Measurements from ENCODE around the gene ARHGAP31. TPM values are rescaled to one million over a fixed set of nuclear protein-coding genes. Genes with fewer than 3 reads are reported as not detected.

Gene ARHGAP31
- total and polyA plus RNA-seq, 8 donors = 31.5 to 70.3 (median 42.3) TPM

DNA sequence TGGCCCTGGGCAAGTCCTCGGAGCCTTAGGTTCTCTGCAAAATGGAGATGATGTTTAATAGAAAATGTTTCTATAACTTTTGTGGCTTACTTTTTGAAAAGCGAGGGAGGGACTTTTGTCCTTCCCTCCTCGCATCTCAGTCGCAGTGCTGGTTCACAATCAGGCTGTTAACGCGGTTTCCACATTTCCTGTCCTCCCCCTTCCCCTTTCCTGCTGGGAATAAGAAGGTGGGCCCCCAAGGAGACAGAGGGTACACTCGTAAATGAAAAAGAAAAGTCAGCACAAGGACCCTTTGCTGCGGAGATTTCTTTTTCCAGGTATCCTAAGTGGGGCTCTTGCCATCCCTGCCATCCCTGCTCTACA, 29.5 kb downstream of the ARHGAP31 start:
- no peak for ATAC-seq
- intact Hi-C loops (cut with DNase I) = no loop called here
- no peaks in the 10 kb centered on the region for H3K9me3 ChIP-seq
- TF ChIP-seq, protein P1, sequence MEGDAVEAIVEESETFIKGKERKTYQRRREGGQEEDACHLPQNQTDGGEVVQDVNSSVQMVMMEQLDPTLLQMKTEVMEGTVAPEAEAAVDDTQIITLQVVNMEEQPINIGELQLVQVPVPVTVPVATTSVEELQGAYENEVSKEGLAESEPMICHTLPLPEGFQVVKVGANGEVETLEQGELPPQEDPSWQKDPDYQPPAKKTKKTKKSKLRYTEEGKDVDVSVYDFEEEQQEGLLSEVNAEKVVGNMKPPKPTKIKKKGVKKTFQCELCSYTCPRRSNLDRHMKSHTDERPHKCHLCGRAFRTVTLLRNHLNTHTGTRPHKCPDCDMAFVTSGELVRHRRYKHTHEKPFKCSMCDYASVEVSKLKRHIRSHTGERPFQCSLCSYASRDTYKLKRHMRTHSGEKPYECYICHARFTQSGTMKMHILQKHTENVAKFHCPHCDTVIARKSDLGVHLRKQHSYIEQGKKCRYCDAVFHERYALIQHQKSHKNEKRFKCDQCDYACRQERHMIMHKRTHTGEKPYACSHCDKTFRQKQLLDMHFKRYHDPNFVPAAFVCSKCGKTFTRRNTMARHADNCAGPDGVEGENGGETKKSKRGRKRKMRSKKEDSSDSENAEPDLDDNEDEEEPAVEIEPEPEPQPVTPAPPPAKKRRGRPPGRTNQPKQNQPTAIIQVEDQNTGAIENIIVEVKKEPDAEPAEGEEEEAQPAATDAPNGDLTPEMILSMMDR (IDR thresholded peaks at IDR 0.05) = no peak
- peak overlapping the region in 1 of 2 donors; percentile 65 for H3K4me3 ChIP-seq
- DNase-seq = no peak
- peaks cover 13 to 83% of the 10 kb centered on the region in 2 donors for H3K4me1 ChIP-seq
- H3K27ac ChIP-seq = peak overlapping the region; percentile 96 to 97
- H3K27me3 ChIP-seq = no peaks in the 10 kb centered on the region
- no peaks in the 10 kb centered on the region for H3K36me3 ChIP-seq

DNA sequence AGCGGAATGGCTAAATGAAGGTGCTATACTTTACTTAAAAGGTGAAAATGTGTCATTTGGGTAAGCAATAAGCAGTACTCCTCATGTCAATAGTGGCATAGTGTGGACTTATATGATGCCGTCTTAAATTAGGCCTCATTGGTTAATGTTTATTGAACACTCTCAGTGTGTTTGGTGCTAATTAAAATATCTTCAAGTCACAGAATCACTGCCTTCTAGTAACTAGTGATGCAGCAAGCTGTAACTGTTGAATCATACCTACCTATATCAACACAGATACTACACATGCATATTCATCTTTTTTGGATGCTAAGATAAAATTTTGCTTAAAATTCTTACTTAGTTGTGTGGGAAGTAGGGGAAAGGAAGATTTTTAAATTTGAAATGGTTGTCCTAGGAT, 30.7 kb downstream of the ARHGAP31 start:
- Histone ChIP-seq H3K9me3 (no peaks in the 10 kb centered on the region), H3K36me3 (no peaks in the 10 kb centered on the region), H3K27ac (peak overlapping the region in 1 of 2 donors; percentile 97), H3K4me3 (no peak overlapping the region), H3K27me3 (no peaks in the 10 kb centered on the region), H3K4me1 (peaks cover 17 to 79% of the 10 kb centered on the region in 2 donors)
- ATAC-seq (no peak), DNase-seq (no peak)
- TF ChIP-seq, protein P1 (IDR thresholded peaks at IDR 0.05) = no peak
- intact Hi-C loops (cut with DNase I) = no loop called here

- intact Hi-C loops (cut with DNase I) = no loop called here
- TF ChIP-seq, protein P1 (IDR thresholded peaks at IDR 0.05) = no peak
- Histone ChIP-seq H3K4me3 (no peak overlapping the region), H3K4me1 (peaks cover 14 to 72% of the 10 kb centered on the region in 2 donors), H3K27ac (no peak overlapping the region), H3K27me3 (no peaks in the 10 kb centered on the region), H3K36me3 (peaks cover 0 to 4% of the 10 kb centered on the region in 2 donors), H3K9me3 (no peaks in the 10 kb centered on the region)
- ATAC-seq (no peak), DNase-seq (no peak)
These were observed 32.8 kb downstream of the ARHGAP31 start for GRCh38 chr3:119326976-119327375.

- Histone ChIP-seq H3K9me3 (no peaks in the 10 kb centered on the region), H3K27ac (no peak overlapping the region), H3K36me3 (peaks cover 0 to 4% of the 10 kb centered on the region in 2 donors), H3K4me1 (peaks cover 4 to 59% of the 10 kb centered on the region in 2 donors), H3K27me3 (no peaks in the 10 kb centered on the region), H3K4me3 (no peak overlapping the region)
- intact Hi-C loops (cut with DNase I) = no loop called here
- TF ChIP-seq, protein P1 (IDR thresholded peaks at IDR 0.05) = no peak
- ATAC-seq (no peak), DNase-seq (no peak)
These were observed 35.4 kb downstream of the ARHGAP31 start for GRCh38 chr3:119329551-119329950.

GRCh38 chr3:119330181-119330580, 36.0 kb downstream of the ARHGAP31 start:
- no peak for DNase-seq
- Histone ChIP-seq H3K36me3 (peaks cover 0 to 4% of the 10 kb centered on the region in 2 donors), H3K27me3 (no peaks in the 10 kb centered on the region), H3K9me3 (no peaks in the 10 kb centered on the region), H3K4me1 (peaks cover 4 to 53% of the 10 kb centered on the region in 2 donors), H3K27ac (no peak overlapping the region), H3K4me3 (no peak overlapping the region)
- intact Hi-C loops (cut with DNase I) = no loop called here
- ATAC-seq = no peak
- TF ChIP-seq, protein P1 (IDR thresholded peaks at IDR 0.05) = no peak
